ENCODE results near the gene KDM2A.

Gene KDM2A

GRCh38 chr11:67281552-67282150 is 162.6 kb downstream of the KDM2A start:
- no peak for TF ChIP-seq CTCF (IDR thresholded peaks at IDR 0.05; ENCODE audit: insufficient read depth, low read depth, low read length, missing control alignments)
- no peak for DNase-seq (ENCODE audit: low read depth)
- no peak overlapping the region for H3K4me3 ChIP-seq (ENCODE audit: low read depth, low read length)

GRCh38 chr11:67282155-67282875 is 163.3 kb downstream of the KDM2A start:
- no peak for TF ChIP-seq CTCF (IDR thresholded peaks at IDR 0.05; ENCODE audit: insufficient read depth, low read depth, low read length, missing control alignments)
- no peak for DNase-seq (ENCODE audit: low read depth)
- no peak overlapping the region for H3K4me3 ChIP-seq (ENCODE audit: low read depth, low read length)

- TF ChIP-seq CTCF (IDR thresholded peaks at IDR 0.05; ENCODE audit: insufficient read depth, low read depth, low read length, missing control alignments): no peak
- DNase-seq (ENCODE audit: low read depth): no peak
- H3K4me3 ChIP-seq (ENCODE audit: low read depth, low read length): no peak overlapping the region
These were observed 163.9 kb downstream of the KDM2A start for GRCh38 chr11:67282876-67283371.

- no peak overlapping the region for H3K4me3 ChIP-seq (ENCODE audit: low read depth, low read length)
- no peak for DNase-seq (ENCODE audit: low read depth)
- TF ChIP-seq CTCF (IDR thresholded peaks at IDR 0.05; ENCODE audit: insufficient read depth, low read depth, low read length, missing control alignments): no peak
These were observed 164.5 kb downstream of the KDM2A start for GRCh38 chr11:67283481-67283963.

GRCh38 chr11:67284811-67285540 is 165.9 kb downstream of the KDM2A start:
- no peak for DNase-seq (ENCODE audit: low read depth)
- no peak for TF ChIP-seq CTCF (IDR thresholded peaks at IDR 0.05; ENCODE audit: insufficient read depth, low read depth, low read length, missing control alignments)
- no peak overlapping the region for H3K4me3 ChIP-seq (ENCODE audit: low read depth, low read length)

- H3K4me3 ChIP-seq (ENCODE audit: low read depth, low read length): no peak overlapping the region
- TF ChIP-seq CTCF (IDR thresholded peaks at IDR 0.05; ENCODE audit: insufficient read depth, low read depth, low read length, missing control alignments): no peak
- no peak for DNase-seq (ENCODE audit: low read depth)
These were observed 166.8 kb downstream of the KDM2A start for GRCh38 chr11:67285541-67286498.
